NCI-H1048 (cell line): ENCODE data around the gene AKAP13.
"Not testable (repeated sequence)": the region's sequence is repeated elsewhere in the genome, so short reads cannot be mapped to it uniquely, and the experiment has no call there.

ENCODE experiments used
- DNase-seq: peaks from one replicate; lab custom pipeline; 2025; lab: John Stamatoyannopoulos, UW

The AKAP13 gene

GRCh38 chr15:85412066-85412465 is 31.7 kb downstream of the AKAP13 start:
- DNase-seq = no peak

- DNase-seq = no peak
Observed at GRCh38 chr15:85412956-85413854, 32.8 kb downstream of the AKAP13 start.

DNA sequence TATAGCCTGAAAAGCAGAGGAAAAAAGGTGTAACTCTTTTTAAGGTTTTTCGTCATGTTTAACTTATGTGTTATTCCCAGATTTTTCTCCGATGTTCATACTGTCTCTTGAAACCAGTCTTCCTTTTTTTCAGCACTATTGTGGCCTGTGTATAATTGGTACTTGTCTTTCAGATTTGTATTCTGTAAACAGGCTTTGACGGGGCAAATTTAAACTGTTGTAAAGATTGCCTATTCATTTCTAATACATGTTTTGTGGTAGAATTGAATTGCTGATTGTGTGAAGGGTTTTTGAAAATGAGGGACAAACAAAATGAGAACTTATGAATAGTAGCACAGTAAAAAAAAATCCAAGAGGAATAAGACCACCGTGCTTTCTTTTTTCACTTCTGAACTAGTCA is 33.6 kb downstream of the AKAP13 start:
- DNase-seq = no peak

- no peak for DNase-seq
Observed at GRCh38 chr15:85414495-85414894, 34.1 kb downstream of the AKAP13 start.

- no peak for DNase-seq
Observed at GRCh38 chr15:85414991-85415390, 34.6 kb downstream of the AKAP13 start.

DNA sequence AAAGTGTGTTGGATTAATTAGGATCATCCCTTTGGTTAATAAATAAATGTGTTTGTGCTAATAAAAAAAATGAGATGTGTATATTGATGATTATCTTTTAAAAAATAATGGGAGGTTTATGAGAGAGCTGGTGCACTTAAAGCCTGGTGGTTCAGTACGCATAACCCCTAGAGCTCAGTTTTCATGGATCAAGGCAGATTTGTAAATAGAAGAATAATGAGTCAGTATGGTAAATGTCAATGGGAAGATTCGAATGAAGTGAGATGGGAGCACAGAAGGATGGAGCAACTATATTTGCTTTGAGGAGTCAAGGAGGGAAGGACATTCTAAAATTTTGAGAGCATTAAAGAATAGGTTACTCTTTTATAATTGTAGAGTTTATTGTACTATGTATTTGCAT is 35.4 kb downstream of the AKAP13 start:
- no peak for DNase-seq

- DNase-seq = no peak
Observed at GRCh38 chr15:85417276-85417675, 36.9 kb downstream of the AKAP13 start.

- DNase-seq = no peak
Observed at GRCh38 chr15:85419161-85419560, 38.8 kb downstream of the AKAP13 start.

GRCh38 chr15:85421116-85421925 is 40.9 kb downstream of the AKAP13 start:
- no peak for DNase-seq

DNA sequence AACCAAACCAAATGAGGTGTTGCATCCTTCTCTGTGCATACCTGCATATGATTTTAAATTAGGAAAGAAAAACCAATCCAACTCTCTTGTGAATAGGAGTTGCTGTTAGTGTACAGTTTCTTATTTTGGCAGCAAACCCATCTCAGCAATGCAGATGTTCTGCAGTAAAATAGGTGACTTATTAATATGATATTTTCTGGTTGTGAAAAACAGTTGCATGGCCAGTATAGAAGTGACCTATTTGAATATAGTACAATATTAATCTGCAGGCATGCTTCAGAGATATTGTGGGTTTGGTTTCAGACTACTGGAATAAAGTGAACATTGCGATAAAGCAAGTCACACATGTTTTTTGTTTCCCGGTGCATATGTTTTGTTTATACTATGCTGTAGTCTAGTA is 42.2 kb downstream of the AKAP13 start:
- no peak for DNase-seq

DNA sequence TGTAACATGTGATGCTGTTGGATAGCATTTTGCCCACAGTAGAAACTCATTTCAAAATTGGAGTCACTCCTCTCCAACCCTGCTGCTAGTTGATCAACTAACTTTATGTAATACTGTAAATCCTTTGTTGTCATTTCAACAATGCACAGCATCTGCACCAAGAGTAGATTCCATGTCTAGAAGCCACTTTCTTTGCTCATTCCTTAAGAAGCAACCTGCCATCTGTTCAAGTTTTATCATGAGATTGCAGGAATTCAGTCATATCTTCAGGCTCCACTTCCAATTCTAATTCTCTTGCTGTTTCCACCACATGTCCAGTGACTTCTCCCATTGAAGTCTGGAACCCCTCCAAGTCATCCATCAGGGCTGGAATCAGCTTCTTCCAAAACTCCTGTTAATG is 42.9 kb downstream of the AKAP13 start:
- no peak for DNase-seq

- no peak for DNase-seq
Observed at GRCh38 chr15:85424154-85424553, 43.8 kb downstream of the AKAP13 start.

DNA sequence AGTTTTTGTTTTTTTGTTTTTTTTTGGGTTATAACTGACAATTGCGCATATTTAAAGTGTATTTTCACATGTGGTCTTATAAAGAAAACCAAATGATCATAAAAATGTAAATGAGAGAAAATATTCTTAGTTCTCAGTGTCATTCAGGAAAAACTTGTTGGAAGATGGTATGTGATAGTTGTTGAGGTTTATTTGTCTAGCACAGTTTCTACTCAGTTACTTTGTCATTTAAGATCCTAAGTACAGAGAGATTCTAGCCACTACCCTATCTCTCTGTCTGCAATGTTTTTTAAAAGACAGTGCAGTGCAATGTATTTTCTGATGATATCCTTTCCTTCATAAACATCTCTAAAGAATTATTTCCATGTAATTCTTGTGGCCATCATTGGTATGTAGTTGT is 46.1 kb downstream of the AKAP13 start:
- no peak for DNase-seq

- no peak for DNase-seq
Observed at GRCh38 chr15:85427286-85428028, 47.1 kb downstream of the AKAP13 start.

- DNase-seq = no peak
Observed at GRCh38 chr15:85429522-85429921, 49.1 kb downstream of the AKAP13 start.

DNA sequence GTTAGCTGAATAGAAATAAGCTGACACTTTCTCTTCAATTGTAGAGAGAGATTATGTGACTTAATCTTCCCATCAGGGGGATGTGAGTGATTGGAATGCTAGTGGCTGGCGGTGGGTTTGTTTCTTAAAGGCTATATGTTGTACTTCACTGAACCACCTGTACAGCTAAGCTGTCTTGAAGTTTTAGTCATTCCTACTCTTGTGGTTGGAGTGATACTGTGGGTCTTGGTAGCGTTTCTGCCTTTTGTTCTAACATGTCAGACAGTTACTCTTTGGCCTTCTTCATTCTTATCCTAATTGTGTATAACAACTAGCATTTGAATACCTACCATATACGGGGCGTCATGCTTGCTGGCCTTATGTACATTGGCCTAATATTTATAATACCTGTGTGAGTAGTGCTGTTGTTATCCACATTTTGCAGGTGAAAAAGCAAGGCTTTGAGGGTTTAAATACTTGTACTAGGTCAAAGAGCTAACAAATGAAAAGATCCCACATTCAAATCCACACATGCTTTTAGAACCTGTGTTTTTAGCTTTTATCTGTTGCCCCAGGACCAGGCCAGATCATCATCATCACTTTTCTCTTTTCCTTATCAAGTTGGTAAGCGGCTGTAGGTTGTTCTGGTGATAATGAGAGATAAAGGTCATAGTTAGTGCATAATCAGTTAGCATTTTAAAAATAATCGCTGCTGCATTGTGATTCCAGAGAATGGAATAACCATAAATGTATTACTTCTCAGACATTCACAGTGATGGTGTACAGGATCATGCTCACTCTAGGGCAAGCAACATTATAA is 50.2 kb downstream of the AKAP13 start:
- DNase-seq = no peak

GRCh38 chr15:85439996-85440395 is 59.6 kb downstream of the AKAP13 start:
- no peak for DNase-seq

DNA sequence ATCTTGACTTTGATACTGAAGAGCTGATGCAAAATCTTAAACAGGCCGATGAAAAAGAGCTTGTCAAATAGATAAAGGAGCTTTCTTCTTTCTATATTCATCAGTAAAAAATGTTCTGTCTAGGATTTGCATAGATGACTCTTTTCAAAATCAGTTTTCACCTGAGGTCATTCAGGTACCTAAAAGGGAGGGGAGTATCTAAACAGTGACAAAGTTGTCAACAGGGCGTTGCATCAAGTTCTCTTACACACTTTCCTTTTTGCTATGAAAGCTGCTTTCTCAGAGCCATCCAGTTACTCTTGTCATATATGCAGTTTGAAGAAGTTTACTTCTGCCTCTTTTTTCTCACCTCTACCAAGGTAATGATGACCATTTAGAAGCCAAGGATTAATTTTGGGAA is 60.0 kb downstream of the AKAP13 start:
- DNase-seq = no peak

DNA sequence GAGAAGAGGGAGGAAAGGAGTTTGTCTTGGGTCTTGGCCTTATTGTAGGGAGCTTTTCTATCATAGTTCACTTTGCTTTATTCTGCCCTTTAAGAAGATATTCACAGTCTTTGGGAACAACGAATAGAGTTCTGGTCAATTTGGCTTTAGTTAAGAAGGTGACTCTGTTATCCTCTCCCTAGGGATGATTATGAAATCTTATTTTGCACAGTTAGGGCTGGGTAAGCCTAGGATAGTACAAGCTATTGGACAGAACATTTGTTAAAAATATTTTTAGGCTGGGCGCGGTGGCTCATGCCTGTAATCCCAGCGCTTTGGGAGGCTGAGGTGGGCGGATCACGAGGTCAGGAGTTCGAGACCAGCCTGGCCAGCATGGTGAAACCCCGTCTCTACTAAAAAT is 61.5 kb downstream of the AKAP13 start:
- not testable (repeated sequence) for DNase-seq

- DNase-seq = no peak
Observed at GRCh38 chr15:85443046-85443445, 62.6 kb downstream of the AKAP13 start.

- peak; percentile 39 for DNase-seq
Observed at GRCh38 chr15:85443593-85444087, 63.2 kb downstream of the AKAP13 start.
